Neuron (in vitro differentiated cells): ENCODE results near the gene TANK.
"Not testable (repeated sequence)": the region's sequence is repeated elsewhere in the genome, so short reads cannot be mapped to it uniquely, and the experiment has no call there.

Source experiments
- H2AFZ ChIP-seq: one replicate; pipeline ENCODE4 v1.6.1; 2013; ENCODE audit warnings: low read depth, mild to moderate bottlenecking, inconsistent platforms, low read length, moderate library complexity
- H3K27me3 ChIP-seq: one replicate; pipeline ENCODE4 v1.6.1; 2013; ENCODE audit warnings: low read length; ENCODE audit not compliant: insufficient read depth
- H3K36me3 ChIP-seq: one replicate; pipeline ENCODE4 v1.6.1; 2013; ENCODE audit warnings: low read length; ENCODE audit not compliant: insufficient read depth
- H3K4me1 ChIP-seq: one replicate; pipeline ENCODE4 v1.6.1; 2013; ENCODE audit warnings: low read length; ENCODE audit not compliant: insufficient read depth
- H3K4me3 ChIP-seq: 2 replicates; pipeline ENCODE4 v1.5.1; 2013; ENCODE audit warnings: mild to moderate bottlenecking, low read length, moderate library complexity
- H3K9me3 ChIP-seq: one replicate; pipeline ENCODE4 v1.6.1; 2013; ENCODE audit warnings: low read length

Gene TANK

GRCh38 chr2:161195602-161196001 is 35.4 kb downstream of the TANK start:
- not testable (repeated sequence) for H3K4me1 ChIP-seq, H3K4me3 ChIP-seq, H2AFZ ChIP-seq, H3K9me3 ChIP-seq, H3K27me3 ChIP-seq
- H3K36me3 ChIP-seq = peaks cover 24% of the 10 kb centered on the region

GRCh38 chr2:161199912-161200701 is 39.9 kb downstream of the TANK start:
- H3K27me3 ChIP-seq = no peaks in the 10 kb centered on the region
- H3K9me3 ChIP-seq = no peaks in the 10 kb centered on the region
- H3K4me3 ChIP-seq = no peak overlapping the region
- no peaks in the 10 kb centered on the region for H3K4me1 ChIP-seq
- peaks cover 29% of the 10 kb centered on the region for H3K36me3 ChIP-seq
- H2AFZ ChIP-seq = no peak overlapping the region

- H3K27me3 ChIP-seq = no peaks in the 10 kb centered on the region
- H3K4me3 ChIP-seq = no peak overlapping the region
- H3K9me3 ChIP-seq = no peaks in the 10 kb centered on the region
- peaks cover 21% of the 10 kb centered on the region for H3K36me3 ChIP-seq
- H3K4me1 ChIP-seq = no peaks in the 10 kb centered on the region
- no peak overlapping the region for H2AFZ ChIP-seq
Measured at GRCh38 chr2:161204846-161205245, 44.6 kb downstream of the TANK start.

GRCh38 chr2:161206471-161207032 is 46.3 kb downstream of the TANK start:
- Histone ChIP-seq H3K4me1 (no peaks in the 10 kb centered on the region), H3K27me3 (no peaks in the 10 kb centered on the region), H3K4me3 (no peak overlapping the region), H3K36me3 (peaks cover 21% of the 10 kb centered on the region), H2AFZ (no peak overlapping the region), H3K9me3 (no peaks in the 10 kb centered on the region)

GRCh38 chr2:161207941-161208340 is 47.7 kb downstream of the TANK start:
- Histone ChIP-seq H3K4me3 (no peak overlapping the region), H3K9me3 (no peaks in the 10 kb centered on the region), H2AFZ (no peak overlapping the region), H3K36me3 (peaks cover 23% of the 10 kb centered on the region), H3K4me1 (no peaks in the 10 kb centered on the region), H3K27me3 (no peaks in the 10 kb centered on the region)

- peaks cover 19% of the 10 kb centered on the region for H3K36me3 ChIP-seq
- no peak overlapping the region for H3K4me3 ChIP-seq
- no peaks in the 10 kb centered on the region for H3K9me3 ChIP-seq
- no peaks in the 10 kb centered on the region for H3K27me3 ChIP-seq
- H3K4me1 ChIP-seq = no peaks in the 10 kb centered on the region
- H2AFZ ChIP-seq = no peak overlapping the region
Measured at GRCh38 chr2:161208527-161209139, 48.4 kb downstream of the TANK start.

GRCh38 chr2:161209902-161210301 is 49.7 kb downstream of the TANK start:
- Histone ChIP-seq H3K9me3 (no peaks in the 10 kb centered on the region), H3K27me3 (no peaks in the 10 kb centered on the region), H3K4me1 (no peaks in the 10 kb centered on the region), H2AFZ (no peak overlapping the region), H3K4me3 (no peak overlapping the region), H3K36me3 (peaks cover 12% of the 10 kb centered on the region)

- no peak overlapping the region for H2AFZ ChIP-seq
- H3K9me3 ChIP-seq = no peaks in the 10 kb centered on the region
- no peaks in the 10 kb centered on the region for H3K27me3 ChIP-seq
- H3K4me3 ChIP-seq = no peak overlapping the region
- no peaks in the 10 kb centered on the region for H3K4me1 ChIP-seq
- peaks cover 2% of the 10 kb centered on the region for H3K36me3 ChIP-seq
Measured at GRCh38 chr2:161217597-161218185, 57.5 kb downstream of the TANK start.

GRCh38 chr2:161219211-161219610 is 59.0 kb downstream of the TANK start:
- no peak overlapping the region for H2AFZ ChIP-seq
- no peaks in the 10 kb centered on the region for H3K36me3 ChIP-seq
- no peak overlapping the region for H3K4me3 ChIP-seq
- no peaks in the 10 kb centered on the region for H3K9me3 ChIP-seq
- H3K27me3 ChIP-seq = no peaks in the 10 kb centered on the region
- H3K4me1 ChIP-seq = no peaks in the 10 kb centered on the region

GRCh38 chr2:161223139-161223732 is 63.0 kb downstream of the TANK start:
- no peaks in the 10 kb centered on the region for H3K9me3 ChIP-seq
- no peak overlapping the region for H2AFZ ChIP-seq
- H3K4me3 ChIP-seq = no peak overlapping the region
- no peaks in the 10 kb centered on the region for H3K27me3 ChIP-seq
- peaks cover 8% of the 10 kb centered on the region for H3K36me3 ChIP-seq
- H3K4me1 ChIP-seq = no peaks in the 10 kb centered on the region

GRCh38 chr2:161228511-161229240 is 68.4 kb downstream of the TANK start:
- Histone ChIP-seq H3K4me1 (no peaks in the 10 kb centered on the region), H3K4me3 (no peak overlapping the region), H3K36me3 (peaks cover 24% of the 10 kb centered on the region), H3K9me3 (no peaks in the 10 kb centered on the region), H2AFZ (no peak overlapping the region), H3K27me3 (no peaks in the 10 kb centered on the region)

- no peaks in the 10 kb centered on the region for H3K4me1 ChIP-seq
- no peaks in the 10 kb centered on the region for H3K9me3 ChIP-seq
- no peak overlapping the region for H3K4me3 ChIP-seq
- H2AFZ ChIP-seq = no peak overlapping the region
- peaks cover 17% of the 10 kb centered on the region for H3K36me3 ChIP-seq
- no peaks in the 10 kb centered on the region for H3K27me3 ChIP-seq
Measured at GRCh38 chr2:161230959-161231358, 70.7 kb downstream of the TANK start.
